Stimulated activated CD8-positive, alpha-beta memory T cell treated with anti-CD3 and anti-CD28 coated beads, Interleukin-4, amount 100 ng/mL, for 1 hour (primary cell): ENCODE measurements around the gene RTL1.

Source experiments
- DNase-seq, 2 donors: peaks; one replicate each; pipeline ENCODE4 v3.0.0-alpha.2; 2020; ENCODE audit warnings: low read depth in 2 of 2, low spot score in 1 of 2

RTL1 gene

DNA sequence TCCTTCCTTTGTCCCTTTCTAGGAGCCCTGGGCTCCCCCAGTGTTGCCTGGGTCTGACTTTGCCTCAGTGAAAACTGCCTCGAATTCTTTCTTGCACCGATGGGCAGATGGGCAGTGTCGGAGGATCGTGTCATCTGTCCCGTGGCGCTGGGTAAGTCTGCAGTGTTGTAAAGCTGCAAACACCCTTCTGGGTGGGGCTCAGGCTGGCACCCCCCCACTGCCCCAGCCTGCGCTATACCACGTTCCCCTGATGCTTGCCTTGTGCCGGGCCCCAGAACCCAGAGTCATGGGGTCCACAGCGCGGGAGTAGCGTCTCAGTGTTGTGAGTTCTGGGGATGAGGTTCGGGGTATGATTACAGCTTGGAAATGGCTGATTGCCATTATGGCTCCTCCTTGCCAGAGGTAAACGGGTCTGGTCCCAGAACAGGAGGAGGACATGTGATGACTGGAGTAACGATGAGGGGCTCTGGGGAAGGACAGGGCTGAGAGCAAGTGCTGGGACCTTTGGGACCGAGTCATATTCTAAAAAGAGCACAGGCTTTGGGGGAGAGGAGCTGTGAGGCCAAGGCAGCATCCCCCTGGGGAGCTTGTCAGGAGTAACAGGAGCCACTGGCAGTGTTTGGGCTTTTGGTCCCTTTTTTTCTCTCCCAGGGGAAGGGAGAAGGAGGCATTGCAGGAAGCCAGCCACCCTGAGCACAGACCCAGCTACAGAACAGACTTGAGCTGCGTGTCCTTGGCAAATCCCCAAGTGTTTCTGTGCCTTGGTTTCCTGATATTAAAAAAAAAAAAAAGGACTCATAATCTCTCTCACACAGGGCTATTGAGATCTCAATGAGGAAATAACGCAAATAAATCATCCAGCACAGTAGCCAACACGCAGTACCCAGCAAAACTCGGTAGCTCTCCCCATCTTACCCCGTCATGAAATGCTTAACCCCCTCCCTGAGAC lies 4.3 kb downstream of the RTL1 start:
- no peak for DNase-seq

GRCh38 chr14:100898465-100898864 lies 5.1 kb downstream of the RTL1 start:
- no peak for DNase-seq

- no peak for DNase-seq
These were observed 7.0 kb downstream of the RTL1 start for GRCh38 chr14:100896369-100897060.

DNA sequence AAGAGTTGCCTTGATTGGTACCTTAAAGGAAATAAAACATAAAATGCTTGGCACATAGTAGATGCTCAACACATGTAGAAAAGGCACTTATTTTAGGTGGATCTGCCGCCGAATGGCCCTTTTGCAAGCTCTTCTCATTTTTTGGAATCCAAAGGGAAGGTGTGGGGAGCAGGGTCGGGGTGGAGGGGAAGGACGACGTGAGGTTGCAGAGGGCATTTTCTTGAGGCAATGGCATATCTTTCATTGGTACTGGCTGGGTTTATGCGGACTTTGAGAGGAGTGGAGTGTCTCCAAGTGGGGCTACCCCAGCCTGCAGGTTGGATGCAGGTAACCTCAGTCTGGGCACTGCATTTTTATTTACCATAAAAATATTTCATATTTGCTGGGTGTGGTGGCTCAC lies 8.1 kb downstream of the RTL1 start:
- DNase-seq, result no peak

GRCh38 chr14:100894416-100894815 lies 9.1 kb downstream of the RTL1 start:
- DNase-seq, result no peak

GRCh38 chr14:100893760-100894159 lies 9.8 kb downstream of the RTL1 start:
- no peak for DNase-seq

GRCh38 chr14:100893228-100893601 lies 10.3 kb downstream of the RTL1 start:
- DNase-seq, result no peak

- no peak for DNase-seq
These were observed 10.9 kb downstream of the RTL1 start for GRCh38 chr14:100892496-100893227.

GRCh38 chr14:100891501-100892445 lies 11.7 kb downstream of the RTL1 start:
- no peak for DNase-seq

- no peak for DNase-seq
These were observed 12.5 kb downstream of the RTL1 start for GRCh38 chr14:100891051-100891450.

DNA sequence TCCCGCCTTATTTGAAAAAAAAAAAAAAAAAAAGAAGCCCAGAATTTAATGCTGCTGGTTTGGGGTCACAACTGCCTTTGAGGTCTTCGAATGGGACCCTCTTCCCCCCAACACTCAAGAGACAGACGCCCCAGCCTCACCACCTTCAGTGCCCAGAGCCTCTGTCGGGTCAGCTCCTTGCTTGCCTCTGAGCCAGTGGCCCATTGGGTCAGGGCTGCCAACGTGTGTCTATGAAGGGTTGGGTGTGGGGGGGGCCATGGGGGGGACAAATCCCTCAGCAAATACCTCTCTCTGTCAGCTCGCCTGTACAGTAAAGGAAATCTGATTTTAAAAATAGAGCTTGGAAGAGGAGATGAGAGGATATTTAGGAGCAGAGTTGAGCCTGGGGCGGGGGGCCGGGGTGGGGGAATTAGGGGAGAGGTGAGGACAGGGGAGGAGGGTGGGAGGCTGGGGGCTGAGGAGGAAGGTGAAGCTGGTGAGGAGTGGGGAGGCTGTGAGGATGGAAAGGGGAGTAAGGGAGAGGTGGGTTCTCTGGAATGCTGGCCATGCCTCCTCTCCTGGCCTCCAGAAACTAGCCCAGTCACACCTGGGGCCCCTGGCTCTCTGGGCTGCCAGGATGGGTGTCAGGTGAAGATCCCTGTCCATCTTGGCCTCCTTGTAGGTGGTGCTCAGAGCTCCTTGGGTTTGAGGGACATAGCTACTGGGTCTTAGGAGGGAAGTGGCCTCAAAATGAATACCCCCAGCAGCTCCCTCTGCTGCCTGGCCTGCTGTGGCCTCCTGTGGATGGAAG lies 13.3 kb downstream of the RTL1 start:
- no peak for DNase-seq

DNA sequence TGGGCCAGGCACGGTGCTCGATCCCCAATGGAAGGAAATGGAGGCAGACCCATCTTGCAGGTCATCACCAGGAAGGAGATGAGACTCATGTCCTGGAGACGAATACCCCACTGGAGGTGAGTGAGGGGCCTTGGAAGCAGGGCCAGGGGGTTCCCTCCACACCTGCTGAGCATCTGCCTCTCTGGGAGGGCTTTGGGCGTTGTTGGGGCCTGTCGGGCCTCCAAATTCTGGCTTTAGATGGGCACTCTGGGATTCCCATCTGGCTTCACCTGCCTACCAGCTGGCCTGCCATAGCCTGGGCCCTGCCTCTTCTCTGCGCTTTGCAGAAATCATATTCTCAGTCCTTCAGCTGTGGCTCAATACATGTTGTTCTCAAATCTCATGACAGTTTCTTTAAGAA lies 13.9 kb downstream of the RTL1 start:
- no peak for DNase-seq

GRCh38 chr14:100888789-100889315 lies 14.7 kb downstream of the RTL1 start:
- no peak for DNase-seq

GRCh38 chr14:100887728-100888335 lies 15.7 kb downstream of the RTL1 start:
- no peak for DNase-seq

GRCh38 chr14:100885617-100886016 lies 17.9 kb downstream of the RTL1 start:
- DNase-seq, result no peak

DNA sequence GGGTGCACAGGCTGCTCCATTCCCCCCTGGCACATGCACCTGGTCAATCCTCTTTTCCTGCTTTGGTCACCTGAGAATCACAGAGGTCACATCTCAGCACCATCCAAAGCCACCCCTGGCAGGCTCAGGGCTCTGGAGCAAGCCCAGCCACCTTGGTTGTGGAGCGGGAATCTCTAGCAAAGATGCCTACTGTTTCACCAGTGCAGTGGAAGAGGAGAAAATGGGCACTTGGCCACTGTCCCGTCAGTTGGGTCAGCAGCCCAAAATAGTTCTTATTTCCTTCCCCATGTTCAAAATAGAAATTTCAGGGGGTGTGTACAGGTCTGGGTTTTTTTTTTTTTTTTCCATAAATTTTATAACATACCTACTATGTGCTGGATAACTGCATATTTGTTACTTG lies 18.3 kb downstream of the RTL1 start:
- DNase-seq, result no peak

DNA sequence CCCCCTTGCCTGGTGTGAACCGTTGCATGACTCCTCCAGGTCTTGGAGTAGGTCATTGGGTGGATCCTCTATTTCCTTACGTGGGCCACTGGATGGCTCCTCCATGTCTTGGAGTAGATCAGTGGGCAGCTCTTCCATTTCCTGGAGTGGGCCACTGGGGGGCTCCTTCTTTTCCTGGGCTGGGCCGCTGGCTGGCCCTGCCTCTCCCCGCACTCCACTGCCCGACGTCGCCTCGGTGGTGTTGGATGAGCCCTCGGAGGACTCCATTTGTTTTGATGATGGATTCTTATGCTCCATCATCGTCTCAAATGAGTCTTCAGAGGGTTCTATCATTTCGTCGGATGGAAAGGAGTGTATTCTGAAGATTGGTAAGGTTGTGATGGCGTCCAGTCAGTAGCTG lies 19.1 kb downstream of the RTL1 start:
- no peak for DNase-seq

DNA sequence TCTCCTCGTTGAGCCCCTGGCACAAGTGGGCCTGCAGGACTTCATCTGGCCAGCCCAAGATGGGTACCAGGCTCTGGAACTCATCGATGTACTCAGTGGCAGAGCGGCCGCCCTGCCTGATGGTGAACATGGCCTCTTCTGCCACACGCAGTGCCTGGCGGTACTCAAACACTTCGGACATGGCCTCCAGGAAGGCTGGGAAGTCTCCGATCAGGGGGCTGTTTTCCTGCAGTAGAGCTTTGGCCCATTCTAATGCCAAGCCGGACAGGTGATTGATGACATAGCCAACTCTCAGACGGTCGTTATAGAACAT lies 19.8 kb downstream of the RTL1 start:
- DNase-seq, result no peak

DNA sequence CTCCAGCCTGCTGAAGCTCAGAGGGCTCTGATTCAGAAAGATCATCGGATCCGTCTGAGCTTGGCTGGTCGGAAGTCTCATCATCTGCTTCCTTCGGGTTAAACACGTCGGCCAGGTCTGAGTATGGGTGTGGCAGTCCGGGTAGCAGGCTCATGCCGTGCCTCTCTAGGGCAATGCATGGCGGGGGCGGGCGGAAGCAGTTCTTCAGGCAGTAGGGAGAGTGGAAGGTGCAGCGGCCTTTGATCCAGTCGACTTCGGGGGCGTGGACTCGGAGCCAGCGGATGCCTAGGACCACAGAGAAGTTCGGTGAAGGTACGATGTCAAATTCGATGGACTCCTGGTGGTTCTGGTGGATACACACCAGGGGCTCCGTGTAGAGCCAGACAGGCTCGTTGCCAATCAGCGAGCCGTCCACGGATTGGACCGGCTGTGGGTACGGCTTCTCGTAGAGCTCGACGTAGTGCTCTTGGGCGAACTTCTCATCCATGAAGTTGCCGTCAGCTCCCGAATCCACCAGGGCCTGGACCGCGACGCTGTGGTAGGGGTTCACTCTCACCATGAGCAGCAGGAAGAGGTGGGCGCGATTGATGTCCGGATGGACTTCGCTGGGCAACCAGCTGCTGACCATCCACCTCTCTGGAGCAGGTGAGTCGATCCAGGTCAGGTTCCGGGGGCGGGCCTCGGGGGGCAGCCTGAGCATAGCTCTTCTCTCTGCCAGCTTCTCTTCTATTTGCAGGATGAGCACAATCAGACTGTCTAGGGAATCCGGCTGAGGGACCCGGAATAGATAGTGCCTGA lies 20.3 kb downstream of the RTL1 start:
- DNase-seq, result no peak
